ENCODE measurements around the gene ANXA2R.
"Not testable (repeated sequence)": the region's sequence is repeated elsewhere in the genome, so short reads cannot be mapped to it uniquely, and the experiment has no call there.

Gene ANXA2R

DNA sequence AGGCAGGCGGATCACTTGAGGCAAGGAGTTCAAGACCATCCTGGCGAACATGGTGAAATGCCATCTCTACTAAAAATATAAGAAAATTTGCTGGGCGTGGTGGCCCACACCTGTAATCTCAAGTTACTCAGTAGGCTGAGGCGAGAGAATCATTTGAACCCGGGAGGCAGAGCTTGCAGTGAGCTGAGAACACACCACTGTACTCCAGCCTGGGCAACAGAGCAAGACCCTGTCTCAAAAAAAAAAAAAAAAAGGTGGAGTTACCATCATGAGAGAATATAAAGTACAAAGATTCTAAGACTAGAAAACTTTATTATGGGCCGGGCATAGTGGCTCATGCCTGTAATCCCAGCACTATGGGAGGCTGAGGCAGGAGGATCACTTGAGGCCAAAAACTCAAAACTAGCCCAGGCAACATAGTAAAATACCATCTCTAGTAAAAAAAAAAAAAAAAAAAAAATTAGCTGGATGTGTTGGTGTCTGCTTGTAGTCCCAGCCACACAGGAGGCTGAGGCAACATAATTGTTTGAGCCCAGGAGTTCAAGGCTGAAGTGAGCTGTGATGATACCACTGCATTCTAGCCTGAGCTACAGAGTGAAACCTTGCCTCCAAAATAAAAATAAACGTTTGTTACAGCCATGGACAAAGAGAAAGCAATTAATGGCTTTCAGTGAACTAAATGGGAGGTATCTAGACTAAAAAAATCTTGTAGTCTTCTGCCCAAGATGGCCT lies 12.9 kb downstream of the ANXA2R start:
- DNase-seq: no peak

GRCh38 chr5:43025184-43025950 lies 14.8 kb downstream of the ANXA2R start:
- DNase-seq: not testable (repeated sequence)

DNA sequence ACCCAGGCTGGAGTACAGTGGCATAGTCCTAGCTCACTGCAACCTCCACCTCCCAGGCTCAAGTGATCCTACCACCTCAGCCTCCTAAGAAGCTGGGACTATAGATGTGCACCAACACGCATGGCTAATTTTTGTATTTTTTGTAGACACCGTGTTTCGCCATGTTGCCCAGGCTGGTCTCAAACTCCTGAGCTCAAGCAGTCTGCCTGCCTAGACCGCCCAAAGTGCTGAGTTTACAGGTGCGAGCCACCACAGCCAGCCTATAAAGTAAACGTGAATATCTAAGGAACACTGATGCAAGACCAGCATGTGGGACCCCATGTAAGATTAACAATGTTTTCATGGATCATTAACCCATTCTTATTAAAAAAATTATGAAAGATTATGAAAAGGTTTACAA lies 15.9 kb downstream of the ANXA2R start:
- DNase-seq: no peak

GRCh38 chr5:43021151-43021550 lies 19.0 kb downstream of the ANXA2R start:
- DNase-seq: no peak

DNA sequence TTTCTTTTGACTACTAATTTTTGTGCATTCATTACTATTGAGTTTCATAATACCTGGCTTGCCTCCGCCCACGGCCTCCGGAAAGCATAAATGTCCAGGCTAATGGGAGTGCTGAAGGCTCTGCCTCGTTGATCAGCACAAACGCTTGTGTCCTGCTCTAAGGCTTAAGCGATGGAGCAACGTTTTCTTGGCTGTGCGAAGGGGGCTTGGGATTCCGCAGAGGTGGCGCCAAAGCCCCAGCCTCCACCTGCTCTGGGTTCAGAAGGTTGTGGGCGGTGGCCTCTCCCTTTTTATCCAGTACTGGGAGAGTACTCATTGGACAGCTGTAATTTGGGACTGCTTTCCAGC lies 19.7 kb downstream of the ANXA2R start:
- no peak for DNase-seq

- peak; percentile 60 for DNase-seq
These were observed 20.3 kb downstream of the ANXA2R start for GRCh38 chr5:43019614-43020398.

GRCh38 chr5:43019291-43019613 lies 20.9 kb downstream of the ANXA2R start:
- no peak for DNase-seq

DNA sequence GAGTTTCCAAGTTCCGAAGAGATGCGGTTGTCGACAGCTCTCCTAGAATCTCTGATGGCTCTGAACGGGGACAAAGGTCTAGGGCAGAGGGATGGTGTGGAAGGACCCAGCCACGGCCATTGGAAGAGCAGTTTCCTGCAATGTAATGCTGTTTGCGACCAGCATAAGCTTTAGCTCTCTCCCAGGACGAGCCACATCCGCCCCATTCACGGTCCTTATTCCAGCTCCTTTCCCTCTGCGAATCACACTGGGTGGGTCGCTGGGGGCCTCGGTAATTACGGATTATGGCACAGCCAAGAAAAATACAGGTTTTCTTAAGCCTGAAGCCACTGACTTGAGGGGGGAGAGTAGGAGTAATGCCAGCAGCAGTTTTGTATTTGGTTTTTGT lies 22.7 kb downstream of the ANXA2R start:
- DNase-seq: no peak

DNA sequence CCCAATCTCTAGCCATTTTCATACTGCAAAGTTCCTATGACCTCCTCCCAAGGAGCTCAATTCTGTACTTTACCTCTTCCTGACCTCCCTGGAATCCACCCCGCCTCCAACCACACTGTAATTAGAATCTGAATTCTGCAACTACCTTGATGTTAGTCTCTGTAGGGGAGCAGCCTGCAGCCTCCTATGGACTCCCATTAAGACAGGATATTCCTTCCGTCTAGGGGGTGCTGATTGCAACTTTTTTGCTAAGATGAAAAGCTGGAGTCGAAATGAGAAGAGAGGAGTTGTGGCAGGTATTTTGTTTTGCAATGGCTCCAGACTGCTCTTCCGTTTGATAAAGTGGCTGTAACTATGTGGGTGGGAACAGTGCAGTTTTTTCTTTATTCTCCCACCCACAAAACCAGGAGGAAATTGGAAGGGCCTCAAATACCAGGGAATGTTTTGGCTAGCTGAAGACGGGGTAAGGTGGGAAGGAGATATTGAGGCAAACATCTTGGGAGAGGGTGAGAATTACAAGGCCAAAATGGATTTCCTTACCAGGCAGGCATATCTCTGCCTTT lies 23.8 kb downstream of the ANXA2R start:
- DNase-seq: no peak

- no peak for DNase-seq
These were observed 25.6 kb downstream of the ANXA2R start for GRCh38 chr5:43014522-43014921.

GRCh38 chr5:43010935-43011315 lies 29.2 kb downstream of the ANXA2R start:
- no peak for DNase-seq

GRCh38 chr5:43008363-43009153 lies 31.6 kb downstream of the ANXA2R start:
- no peak for DNase-seq

DNA sequence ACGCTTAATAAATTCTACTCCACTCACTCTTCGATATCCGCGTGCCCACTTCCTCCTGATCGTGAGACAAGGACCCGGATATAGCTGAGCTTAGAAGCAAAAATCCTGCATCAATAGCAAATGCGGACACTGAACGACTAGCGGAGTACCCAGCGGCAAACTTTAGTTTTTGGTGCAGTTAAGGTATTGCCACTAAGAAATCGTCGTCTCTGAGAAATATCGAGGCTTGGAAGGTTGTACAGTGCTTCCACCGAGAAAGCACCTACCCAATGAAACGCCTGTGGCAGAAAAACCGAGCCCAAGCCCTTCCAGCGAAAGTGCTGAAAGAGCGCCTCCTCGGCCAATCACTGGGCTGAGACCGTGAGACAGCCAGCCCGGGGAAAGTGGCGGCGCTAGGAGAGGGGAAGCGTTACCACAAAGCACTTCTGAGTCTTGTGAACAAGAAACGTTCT lies 32.2 kb downstream of the ANXA2R start:
- peak; percentile 52 for DNase-seq

DNA sequence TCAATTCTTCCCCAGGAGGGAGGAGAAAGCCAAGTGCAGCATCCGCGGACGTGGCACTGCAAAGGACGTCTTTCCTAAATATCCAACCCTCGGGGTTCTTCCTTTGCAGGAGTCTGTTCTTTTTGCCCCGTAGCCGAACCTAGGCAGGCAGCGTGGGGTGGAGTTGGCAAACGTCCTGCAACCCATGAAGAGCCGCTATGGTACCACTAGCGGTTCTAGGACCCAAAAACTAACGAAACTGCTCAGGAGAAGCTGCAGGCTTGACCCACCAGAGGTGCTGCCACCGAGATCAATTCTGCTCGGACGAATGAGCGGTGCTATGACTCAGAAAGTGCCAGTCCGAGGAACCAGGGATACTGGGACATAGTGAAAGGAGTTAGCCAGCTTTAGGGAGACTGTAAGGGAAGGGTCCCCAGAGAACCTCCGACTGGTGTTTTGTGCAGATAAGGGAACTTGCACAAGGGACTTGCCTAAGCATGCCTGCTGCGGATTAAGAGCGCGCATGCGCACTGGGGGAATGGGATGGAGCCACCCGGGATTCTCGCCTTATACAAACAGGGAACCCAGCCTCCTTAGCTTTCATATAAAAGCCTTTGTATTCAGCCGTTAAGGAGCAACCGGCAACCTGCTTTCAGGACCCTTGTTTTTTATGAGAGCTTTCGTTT lies 32.7 kb downstream of the ANXA2R start:
- DNase-seq: peak; percentile 69

DNA sequence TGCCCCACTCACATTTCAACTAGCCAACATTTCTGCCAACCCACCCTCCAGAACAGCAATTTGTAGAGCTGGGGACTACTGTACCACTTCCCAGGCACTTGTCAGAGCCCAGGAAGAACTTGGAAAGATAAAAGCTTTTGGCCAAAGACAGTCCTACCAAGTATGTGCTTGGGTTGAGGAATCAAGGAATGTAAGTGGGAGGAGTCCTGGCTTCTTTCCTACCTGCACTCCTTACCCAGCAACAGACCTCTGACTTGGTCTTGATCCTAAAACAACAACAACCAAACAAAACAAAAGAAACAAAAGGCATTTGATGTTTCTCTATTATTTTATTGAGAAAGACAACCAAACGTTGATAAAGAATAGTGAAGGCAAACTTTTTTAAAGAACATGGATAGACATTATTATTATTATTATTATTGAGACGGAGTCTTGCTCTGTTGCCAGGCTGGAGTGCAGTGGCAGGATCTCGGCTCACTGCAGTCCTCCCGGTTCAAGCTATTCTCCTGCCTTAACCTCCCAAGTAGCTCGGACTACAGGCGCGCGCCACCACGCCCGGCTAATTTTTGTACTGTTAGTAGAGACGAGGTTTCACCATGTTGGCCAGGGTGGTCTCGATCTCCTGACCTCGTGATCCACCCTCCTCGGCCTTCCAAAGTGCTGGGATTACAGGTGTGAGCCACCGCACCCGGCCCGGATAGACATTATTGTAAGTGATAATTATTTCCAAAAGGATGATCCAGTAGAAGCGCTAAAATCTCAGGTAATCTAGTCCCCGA lies 33.5 kb downstream of the ANXA2R start:
- peak; percentile 18 for DNase-seq

DNA sequence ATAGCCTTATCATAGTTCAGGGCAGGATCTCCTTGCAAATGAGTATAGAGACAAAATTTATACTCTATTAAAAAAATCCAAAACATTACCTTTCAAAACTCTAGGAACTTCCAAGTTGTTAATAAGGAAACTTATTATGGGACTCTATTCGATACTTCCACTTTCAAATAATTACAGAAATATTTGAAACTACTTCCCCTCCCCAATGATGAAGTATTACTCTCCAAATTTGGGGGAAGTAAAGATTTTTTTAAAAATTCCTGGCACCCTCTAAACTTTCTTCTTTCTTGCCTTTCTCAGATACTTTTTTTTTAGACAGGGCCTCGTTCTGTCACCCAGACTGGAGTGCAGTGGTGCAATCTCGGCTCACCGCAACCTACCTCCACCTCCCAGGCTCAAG lies 35.1 kb downstream of the ANXA2R start:
- no peak for DNase-seq

DNA sequence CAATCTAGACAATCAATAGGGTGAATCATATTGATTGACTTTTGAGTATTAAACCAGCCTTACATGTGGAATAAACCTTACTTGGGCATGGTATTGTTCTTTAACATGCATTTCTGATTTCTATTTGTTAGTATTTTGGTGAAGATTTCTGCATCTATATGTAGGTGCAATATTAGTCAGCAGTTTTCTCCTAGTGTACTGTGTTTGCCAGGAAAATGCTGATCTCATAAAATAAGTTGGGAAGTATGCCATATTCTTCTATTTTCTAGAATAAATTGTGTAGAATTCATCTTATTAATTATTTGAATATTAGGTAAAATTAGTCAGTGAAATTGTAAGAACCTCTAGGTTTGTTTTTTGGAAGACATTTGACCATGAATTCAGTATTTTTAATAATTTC lies 38.4 kb downstream of the ANXA2R start:
- no peak for DNase-seq

DNA sequence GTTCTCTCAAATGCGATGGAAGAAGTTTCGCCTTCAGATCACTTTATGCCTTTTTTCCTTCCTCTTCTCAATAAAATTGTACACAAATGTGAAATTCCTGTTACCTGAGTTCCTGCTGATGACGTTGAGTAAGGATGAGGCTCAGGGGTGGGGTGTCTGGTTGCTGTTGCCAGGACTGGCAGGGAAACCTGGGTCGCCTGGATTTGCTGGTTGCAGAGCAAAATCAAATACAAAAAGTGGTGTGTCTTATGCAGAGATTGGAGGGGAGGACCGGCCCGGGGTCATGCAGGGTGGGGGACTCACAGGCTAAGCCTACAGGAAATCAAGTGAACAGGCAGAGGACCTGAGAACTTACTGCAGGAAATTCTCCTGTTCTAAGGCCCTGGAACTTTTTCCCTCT lies 39.2 kb downstream of the ANXA2R start:
- DNase-seq: no peak

DNA sequence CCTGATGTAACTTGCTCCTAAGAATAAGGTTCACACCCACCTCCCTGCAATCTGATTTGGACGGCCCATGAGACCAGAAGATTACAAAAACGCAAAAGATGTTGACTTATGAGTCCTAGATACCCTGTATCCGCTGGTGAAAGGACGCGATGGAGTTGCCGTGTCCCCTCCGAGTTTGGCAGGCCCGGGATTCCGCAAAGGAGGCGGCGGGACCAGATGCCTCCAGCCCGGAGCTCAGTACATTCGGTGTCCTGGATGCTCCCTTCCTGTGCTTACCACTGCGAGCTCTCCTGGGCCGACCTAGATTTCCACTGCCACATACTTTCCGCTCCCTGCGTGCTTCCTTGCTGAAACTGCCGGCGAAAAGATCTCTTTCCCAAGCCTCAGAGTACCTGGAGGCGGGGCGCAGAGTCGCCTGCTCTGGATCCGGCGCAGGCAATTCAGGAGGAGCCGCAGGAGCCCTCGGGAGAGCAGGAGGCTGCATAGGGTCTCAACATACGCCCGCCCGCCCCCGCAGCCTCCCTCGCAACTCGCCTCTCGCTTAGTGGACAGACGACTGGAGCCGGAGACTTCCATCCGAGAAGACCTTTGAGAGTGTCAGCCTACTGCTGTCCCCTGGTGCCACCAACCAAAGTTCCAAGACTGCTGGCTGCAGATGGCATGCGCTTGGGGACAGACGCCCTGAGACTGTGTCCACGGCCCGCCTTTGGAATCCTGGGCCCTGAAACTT lies 39.8 kb downstream of the ANXA2R start:
- DNase-seq: no peak

- no peak for DNase-seq
These were observed 44.8 kb downstream of the ANXA2R start for GRCh38 chr5:42995360-42995751.

Data from kidney glomerular epithelial cell (primary cell).